Eye (tissue), 1 donor: ENCODE data around the gene CCDC142.
A peak's percentile ranks its signal among the peaks of the same experiment; 100 is the strongest.
"Not testable (repeated sequence)": the region's sequence is repeated elsewhere in the genome, so short reads cannot be mapped to it uniquely, and the experiment has no call there.

Experiments used
- DNase-seq: peaks from one replicate; pipeline ENCODE4 v3.0.0-alpha.2; 2015

Gene CCDC142

GRCh38 chr2:74499267-74499939 lies 16.6 kb upstream of the CCDC142 start, which contains the start of gene LBX2:
Gene LBX2, minus strand, starts transcription at chr2:74499603. Its CDS starts 66 bp downstream, at chr2:74499537.
- DNase-seq = peak; percentile 66

GRCh38 chr2:74498500-74499266 lies 15.9 kb upstream of the CCDC142 start:
- DNase-seq = peak; percentile 77

DNA sequence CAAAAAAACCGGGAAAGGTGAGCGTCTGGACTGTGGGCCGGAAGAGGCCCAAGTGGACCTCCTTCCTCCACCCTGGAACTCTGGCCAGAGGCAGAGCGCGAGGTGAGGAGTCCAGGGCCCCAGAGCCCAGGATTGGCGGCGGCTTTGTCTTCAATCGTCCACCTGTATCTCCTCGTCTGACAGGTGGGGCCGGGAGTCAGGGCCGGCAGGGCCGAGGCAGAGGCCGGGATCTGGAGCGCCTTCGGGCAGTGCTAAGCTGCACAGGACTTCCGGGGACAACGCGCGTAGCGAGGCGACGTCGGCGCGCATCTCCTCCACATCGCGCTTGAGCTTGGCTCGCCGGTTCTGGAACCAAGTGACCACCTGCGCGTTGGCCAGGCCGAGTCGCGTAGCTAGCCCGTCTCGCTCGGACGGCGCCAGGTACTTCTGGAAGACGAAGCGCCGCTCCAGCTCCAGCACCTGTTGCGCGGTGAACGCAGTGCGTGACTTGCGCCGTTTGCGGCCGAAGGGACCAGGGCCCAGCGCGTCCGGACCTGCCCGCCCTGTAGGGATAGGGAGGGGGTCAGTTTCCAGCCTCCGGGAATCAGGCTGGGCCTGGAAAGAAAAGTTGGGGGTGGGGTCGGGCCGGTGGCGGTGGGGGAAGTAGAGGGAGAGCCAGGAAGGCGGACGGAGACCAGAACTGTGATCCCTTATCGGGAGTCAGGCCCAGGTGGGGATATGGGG lies 15.1 kb upstream of the CCDC142 start:
- peak; percentile 53 for DNase-seq

DNA sequence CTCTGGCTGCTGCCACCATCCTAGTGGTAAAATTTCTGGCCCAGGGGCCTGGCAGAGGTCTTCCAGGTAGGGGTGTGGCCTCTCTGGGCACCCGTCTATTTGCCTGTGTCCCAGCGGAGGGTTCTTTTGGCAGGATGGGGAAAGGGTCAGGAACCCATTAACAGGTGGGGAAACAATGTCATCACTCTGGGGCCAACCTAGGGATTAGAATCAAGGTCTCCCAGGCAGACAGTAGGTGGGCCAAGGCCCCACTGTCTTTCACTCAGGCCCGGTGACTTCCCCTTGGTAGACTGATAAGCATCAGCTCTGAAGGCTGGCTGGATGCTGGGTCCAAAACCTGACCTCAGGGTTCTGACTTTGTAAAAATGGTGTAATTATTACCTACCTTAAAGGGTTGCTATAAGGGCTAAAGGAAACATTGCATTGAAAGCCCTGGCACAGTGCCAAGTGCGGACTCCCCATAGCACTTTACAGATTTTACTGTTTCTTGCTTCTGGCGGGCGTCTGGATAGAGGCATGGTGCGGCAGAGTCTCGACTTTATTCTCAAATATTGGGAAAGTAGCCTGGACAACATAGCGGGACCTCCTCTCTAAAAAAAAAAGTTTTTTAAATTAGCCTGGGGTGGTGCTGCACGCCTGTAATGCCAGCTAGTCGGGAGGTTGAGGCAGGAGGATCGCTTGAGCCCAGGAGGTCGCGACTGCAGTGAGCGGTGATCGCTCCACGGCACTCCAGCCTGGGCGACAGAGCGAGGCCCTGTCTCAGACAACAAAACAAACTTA lies 14.4 kb upstream of the CCDC142 start:
- no peak for DNase-seq

- DNase-seq = no peak
Measured at GRCh38 chr2:74495440-74495839, 12.6 kb upstream of the CCDC142 start.

- no peak for DNase-seq
Measured at GRCh38 chr2:74493546-74493945, 10.7 kb upstream of the CCDC142 start.

DNA sequence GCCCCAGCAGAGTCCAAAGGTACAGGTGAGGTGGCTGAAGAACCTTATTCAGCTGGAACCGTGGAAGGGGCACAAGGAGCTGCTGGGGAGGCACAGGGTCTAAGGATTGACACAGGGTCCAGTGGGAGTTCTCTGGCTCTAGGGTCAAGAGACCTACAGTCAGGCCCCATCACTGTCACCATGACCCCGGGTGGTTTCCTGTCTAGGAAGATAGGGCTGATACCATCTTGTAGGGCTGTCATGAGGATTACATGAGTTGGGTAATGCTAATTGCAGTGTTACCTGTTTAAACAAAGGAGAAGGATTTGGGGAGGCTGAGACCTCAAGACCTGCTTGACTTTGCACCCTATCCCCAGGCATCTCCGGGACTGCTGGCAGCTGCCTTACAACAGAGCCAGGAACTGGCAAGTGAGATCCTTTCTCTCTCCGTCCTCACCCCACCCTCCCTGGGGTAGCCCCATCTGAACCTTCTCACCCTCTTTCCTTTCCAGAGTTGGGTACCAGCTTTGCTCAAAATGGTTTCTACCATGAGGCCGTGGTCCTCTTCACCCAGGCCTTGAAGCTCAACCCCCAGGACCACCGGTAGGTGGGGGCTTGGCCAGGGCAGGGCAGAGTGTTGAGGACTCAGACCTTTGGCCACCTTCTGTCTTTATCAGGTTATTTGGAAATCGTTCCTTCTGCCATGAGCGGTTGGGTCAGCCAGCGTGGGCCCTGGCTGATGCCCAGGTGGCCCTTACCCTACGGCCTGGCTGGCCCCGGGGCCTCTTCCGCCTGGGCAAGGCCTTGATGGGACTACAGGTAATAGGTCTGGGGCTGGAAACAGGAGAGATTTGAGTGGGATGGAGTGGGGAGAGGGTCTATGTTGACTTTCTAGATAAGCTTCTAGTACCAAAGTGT lies 9.1 kb upstream of the CCDC142 start:
- DNase-seq = no peak

DNA sequence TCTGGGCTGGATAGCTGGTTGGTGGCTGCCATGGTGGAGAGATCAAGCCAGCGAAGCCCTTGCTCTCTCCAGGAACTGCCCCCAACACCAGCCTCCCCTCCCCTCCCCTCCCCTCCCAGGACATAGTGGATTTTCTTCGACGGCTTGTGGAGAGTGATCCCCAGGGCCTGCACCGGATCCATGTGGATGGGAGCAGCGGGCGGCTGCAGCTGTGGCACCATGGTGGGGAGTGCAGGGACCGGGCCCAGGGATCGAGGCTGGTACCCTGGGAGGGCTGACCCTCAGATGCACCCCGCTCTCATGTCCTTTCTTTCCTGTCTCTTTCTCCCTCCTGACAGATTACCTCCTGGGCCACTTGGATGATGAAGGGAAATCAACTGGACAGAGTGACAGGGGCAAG lies 7.1 kb upstream of the CCDC142 start:
- no peak for DNase-seq

- no peak for DNase-seq
Measured at GRCh38 chr2:74488643-74489481, 6.1 kb upstream of the CCDC142 start.

- no peak for DNase-seq
Measured at GRCh38 chr2:74486141-74486540, 3.3 kb upstream of the CCDC142 start.

- not testable (repeated sequence) for DNase-seq
Measured at GRCh38 chr2:74483675-74484164, 922 bp upstream of the CCDC142 start.

DNA sequence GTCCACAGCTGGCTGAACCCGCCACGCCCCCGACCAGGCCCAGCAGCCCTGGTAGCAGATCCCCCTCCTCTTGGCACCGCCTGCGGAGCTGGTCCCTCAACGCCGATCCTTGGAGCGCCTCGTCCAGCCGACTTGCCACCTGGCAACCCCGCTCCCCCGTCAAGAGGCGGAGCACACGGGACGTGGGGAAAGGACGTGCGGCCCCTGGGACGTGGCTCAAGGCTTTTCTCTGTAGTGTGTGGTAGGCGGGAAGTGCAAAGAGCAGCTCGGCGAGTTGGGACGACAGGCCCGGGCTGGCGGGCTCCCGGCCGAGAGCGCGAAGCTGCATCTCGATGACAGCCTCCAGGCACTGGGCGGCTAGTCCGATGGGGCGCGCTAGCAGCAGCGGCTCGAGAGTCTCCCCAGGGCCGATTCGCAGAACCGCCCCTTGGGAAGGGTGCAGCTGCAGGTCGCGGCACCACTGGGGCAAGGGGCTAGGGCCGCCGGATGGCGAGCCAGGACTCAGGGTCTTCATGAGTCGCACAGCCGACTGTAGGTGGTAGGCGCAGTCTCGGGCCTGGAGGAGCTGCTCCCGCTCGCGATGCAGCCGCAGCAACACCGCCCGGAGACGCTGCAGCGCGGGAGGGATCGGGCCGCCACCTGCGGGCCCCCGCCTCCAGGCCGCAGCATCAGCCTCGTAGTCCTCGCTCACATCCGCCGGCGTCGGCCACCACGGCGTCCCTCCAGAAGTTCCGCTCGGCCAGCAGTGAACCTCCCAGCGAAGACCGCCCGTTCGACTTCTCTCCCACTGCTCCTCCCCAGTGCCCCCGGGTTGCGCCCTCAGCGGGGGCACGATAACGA lies 617 bp downstream of the CCDC142 start:
- DNase-seq = no peak

DNA sequence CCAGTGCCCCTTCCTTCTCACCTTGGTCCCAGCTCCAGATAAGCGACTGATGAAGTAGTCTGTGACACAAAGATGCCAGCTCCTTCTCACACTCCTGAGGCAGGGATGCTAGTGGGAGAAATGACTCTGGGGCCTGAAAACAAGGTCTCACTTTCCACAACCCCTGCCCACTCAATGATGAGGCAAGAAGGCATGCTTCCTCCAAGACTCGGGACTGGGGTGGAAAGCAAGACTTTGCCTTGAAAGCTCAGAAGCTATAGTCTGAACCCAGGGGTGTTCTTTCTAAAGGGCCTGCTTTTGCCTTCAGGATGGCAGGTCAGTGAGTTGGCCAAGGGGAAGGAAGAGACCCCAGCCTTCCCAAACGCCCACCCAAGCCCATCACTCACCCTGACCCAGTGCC lies 1.4 kb downstream of the CCDC142 start:
- no peak for DNase-seq

- DNase-seq = no peak
Measured at GRCh38 chr2:74474899-74475298, 7.9 kb downstream of the CCDC142 start.

DNA sequence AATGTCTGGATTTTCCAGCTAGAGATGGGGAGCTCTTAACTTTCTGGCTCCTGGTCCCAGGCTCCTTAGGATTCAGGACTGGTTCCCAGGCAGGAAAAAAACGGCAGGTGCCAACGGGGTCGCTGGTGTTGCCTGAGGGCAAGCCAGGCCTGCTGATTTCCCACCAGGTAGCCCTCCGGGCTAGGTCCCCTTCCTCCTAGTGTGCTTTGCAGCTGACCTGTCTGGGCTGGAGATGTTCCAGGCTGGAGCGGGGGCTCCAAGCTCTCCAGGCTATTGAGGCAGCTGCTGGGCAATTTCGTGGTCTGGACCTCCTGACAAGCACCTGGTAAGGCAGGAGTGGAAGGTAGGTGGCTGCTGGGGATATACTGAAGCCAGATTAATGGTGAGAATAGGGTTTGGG lies 8.3 kb downstream of the CCDC142 start:
- DNase-seq = no peak

- DNase-seq = no peak
Measured at GRCh38 chr2:74472945-74473258, 9.9 kb downstream of the CCDC142 start.

DNA sequence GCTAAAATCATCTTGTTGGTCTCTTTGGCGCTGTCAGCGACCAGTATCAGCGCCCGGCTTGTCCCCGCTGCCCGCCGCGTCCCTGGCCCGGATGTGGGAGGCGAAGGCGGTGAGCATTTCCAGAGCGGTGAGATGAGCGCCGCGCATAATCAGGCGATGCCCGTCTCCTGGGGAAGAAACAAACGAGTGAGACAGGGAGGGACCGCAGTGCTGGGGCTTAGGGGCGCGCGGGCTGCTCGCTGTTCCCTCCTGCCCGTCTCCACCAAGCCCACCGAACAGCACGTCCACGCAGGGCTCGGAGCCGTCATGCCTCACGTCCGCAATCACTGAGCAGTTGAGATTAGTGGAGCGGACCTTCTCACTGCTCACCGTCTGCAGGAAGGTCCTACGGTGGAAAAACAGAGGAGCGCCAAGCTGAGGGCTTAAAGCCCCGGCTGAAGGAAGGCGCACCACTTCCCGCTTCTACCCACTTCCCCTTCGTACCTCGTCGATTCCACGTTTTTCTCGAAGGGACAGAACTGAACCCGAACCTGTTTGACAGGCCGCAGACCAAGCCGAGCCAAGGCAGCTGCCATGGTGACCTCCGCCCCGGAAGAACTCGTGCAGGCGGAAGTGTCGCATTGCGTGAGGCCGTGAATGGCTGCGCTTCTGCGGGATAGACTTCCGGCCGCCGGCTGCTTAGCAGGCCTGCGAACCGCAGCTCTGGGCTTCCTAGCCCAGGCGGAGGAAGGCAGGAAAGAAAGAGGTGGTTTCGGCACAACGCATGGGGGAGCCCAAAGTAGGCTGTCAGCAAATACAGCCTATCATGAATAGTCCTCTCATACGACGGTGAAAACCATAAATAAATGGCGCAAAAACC lies 10.5 kb downstream of the CCDC142 start, which contains the start of gene MRPL53:
TSS of gene MRPL53 (minus strand) at position 595 of the 859 bp plus-strand sequence. CDS start at position 575, 20 bp downstream.
- peak; percentile 99 for DNase-seq

DNA sequence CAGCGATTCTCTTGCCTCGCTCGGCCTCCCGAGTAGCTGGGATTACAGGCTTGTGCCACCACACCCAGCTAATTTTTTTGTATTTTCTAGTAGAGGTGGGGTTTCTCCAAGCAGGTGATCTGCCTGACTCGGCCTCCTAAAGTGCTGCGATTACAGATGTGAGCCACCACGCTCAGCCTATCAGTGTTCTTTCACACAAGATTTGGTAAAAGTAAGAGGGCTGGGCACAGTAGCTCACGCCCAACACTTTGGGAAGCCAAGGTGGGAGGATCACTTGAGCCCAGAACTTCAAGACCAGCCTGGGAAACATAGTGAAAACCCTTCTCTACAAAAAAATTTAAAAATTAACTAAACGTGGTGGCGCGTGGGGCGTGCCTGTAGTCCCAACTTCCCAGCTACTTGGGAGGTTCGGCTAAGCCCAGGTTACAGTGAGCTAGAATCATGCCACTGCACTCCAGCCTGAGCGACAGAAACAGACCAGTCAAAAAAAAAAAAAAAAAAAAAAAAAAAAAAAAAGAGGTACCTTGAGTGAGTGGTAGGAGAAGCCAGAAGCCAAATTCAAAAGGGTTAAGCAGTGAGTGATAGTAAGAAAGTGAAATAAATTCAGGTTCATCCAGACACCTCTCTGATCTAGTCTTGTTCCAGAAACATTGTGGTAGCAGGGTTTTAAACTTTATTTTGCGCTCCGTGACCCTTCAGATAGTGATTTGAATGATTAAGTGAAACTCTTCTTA lies 11.3 kb downstream of the CCDC142 start:
- no peak for DNase-seq
